SW 1271 (cell line): Measurements from ENCODE around the gene OR10A5.
"Not testable (repeated sequence)": the region's sequence is repeated elsewhere in the genome, so short reads cannot be mapped to it uniquely, and the experiment has no call there.

ENCODE experiments used
- DNase-seq, 2 experiments: peaks; one replicate each; lab custom pipeline; 2025; lab: John Stamatoyannopoulos, UW

OR10A5 gene

GRCh38 chr11:6845383-6845782 lies at the start of gene OR10A5:
OR10A5 (plus strand) TSS chr11:6845683; CDS start chr11:6845683, 0 bp downstream.
- no peak for DNase-seq

DNA sequence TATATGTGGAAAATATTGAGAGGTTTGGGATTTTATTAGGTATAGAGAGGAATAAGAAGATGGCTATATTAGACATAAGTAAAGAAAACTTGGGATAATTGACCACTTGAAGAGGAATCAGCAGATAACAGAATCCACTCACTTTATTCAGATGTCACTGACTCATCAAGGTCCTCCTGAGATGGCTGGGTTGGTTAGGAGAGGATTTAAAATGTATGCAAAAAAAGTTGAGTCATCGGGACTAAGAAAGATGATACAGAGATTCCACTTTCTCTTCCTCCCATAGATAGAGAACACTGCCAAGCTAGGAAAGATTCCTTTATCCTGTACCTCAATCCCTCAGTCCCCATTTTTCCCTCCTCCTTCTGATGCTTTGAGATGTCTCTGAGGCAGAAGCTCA lies 46.1 kb upstream of the OR10A5 start, which contains the start of gene OR6A2:
Gene OR6A2 (minus strand): TSS at position 288 of the 400 bp plus-strand sequence. CDS start 3,981 bp downstream, outside the sequence.
- no peak for DNase-seq

DNA sequence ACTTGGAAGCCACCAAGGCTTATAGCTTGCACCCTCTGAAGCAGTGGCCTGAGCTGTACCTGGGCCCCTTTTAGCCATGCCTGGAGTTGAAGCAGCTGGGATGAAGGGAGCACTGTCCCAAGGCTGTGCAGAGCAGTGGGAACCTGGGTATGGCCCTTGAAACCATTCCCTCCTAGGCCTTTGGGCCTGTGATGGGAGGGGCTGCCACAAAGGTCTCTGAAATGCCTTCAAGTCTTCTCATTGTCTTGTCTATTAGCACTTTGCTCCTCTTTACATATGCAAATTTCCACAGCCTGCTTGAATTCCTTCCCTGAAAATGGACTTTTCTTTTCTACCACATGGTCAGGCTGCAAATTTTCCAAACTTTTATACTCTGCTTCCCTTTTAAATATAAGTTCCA lies 44.4 kb upstream of the OR10A5 start:
- not testable (repeated sequence) for DNase-seq

DNA sequence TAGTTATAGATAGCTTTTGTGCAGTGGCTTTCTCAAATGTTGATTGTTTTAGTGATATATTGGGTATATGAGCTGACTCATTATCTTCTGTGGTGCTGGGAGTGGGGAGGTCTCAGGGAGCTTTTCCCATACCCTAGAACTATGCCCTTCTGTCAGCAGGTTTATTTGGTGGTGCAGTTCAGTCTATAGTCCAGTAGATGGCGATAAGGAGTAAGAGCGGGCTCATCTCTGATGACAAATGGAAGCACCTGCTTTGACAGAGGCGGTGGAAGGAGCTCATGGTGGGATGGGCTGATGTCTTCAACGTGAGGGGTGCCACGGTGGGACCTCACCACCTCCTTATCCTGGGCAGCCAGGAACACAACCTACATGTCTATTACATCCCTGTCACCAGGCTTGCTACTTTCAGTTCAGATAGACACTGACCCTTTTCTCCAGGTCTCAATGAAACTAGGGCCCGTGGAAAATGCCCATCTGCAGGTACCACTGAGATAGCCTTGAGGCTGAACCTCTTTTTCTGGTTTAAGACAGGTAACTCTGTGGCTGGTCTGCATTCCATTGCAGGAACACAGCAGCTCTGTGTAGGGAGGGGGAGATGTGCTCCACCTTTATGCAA lies 33.0 kb upstream of the OR10A5 start:
- DNase-seq: peak in 1 of 2 experiments; percentile 41

GRCh38 chr11:6813656-6814055 lies 31.8 kb upstream of the OR10A5 start:
- DNase-seq: no peak

DNA sequence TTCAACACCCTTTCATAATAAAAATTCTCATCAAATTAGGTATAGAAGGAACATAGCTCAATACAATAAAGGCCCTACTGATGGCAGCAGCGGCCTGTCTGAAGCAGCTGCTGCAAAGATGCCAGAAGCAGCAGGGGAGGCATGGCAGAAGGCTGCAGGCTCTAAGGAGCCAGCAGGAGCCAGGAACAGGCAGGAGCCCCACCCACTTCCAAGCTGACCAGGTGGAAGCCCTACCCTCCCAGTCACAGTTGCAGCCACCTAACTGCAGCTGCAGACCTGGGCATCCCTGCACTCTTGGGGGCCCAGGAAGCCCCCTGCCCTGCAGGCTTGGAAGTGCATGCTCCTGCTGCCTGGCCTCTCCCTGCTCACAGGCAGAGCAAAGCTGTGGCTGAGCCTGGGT lies 27.8 kb upstream of the OR10A5 start:
- DNase-seq: no peak

DNA sequence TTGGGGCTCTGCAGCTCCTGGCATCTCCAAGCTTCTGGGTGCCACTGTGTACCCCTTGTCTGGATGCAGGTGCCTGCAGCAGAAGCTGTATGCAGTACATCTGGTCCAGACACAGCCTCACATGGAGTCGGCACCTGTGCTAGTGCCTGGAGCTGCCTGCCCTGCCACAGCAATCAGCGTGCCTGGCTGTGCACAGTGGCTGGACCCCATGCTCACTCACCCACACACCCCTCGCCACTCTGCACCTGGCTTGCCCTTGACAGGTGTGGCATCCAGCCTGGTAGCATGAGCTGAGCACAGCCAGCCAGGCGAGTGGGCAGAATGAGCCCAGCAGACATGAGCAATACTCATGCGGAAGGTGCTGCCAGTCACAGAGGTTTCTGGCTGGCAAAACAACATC lies 26.5 kb upstream of the OR10A5 start:
- DNase-seq: no peak

DNA sequence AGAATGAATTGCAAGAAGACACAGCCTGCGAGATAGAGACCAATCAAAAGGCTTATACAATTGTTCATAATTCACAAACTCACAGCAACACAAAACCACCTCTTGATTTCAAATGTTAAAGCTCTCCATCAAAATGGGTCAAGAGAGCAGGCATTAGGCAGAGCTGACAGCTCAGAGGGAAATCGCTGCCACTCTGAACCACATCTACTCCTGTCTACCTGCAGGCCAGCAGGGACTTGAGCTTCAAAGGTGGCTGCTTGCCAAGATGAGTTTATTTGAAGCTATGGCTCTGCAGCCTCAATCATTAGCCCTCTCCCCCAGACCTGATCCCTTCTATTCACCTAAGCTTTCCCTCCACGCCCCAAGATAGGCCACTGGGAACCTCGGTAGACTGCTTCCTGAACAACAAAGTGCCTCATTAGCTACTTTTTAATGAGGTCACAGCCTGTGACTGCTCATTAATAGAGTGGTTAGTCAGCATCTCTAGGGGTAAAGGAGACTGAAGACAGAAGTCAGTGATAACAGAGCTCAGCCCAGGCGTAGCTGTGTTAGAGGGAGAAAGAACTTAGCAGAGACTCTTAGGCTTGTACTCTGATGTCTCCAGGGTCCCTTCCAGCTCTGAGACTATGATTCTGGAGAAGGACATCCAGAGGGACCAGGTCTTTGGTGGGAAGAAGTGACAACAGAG lies 21.2 kb upstream of the OR10A5 start:
- DNase-seq: no peak

DNA sequence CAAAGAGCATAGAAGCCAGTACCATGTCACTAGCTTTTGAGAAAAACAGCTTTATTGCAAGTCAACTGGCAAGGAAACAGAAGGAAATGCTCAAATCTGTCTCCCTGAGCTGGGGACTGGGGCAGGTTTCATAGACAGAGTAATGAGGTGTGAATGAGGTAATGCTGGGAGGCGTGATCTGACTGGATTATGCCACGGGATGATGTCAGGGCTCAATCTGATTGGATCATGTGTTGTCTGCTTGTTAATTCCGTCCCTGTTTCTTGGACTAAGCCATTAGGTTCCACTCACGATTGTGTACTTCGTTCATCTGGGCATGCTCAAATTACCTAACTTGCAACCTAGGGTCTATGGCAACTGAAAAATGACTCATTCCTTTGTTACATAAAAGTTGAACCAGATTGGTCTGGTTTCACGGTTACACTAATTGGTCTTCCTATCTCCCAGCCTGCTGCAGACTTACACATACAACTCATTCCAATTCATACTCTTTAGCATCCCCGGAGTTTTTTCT lies 20.2 kb upstream of the OR10A5 start:
- no peak for DNase-seq

DNA sequence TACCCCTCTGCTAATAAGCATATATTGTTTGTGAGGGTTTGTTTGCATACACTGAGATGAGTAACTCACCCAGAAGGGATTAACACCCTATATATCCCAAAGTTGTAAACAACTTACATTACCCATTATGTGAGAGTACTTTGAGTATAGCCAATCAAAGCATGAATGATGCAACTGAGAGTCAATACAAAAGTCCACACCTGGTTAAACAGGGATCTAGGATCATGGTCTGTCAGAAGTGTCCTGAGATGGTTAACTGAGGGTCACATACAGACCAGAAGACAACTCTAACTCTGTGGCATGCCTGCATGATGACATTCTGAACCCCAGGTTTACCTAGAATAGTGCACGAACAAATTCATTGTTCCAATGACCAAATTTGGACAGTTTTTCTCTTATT lies 17.4 kb upstream of the OR10A5 start:
- no peak for DNase-seq

DNA sequence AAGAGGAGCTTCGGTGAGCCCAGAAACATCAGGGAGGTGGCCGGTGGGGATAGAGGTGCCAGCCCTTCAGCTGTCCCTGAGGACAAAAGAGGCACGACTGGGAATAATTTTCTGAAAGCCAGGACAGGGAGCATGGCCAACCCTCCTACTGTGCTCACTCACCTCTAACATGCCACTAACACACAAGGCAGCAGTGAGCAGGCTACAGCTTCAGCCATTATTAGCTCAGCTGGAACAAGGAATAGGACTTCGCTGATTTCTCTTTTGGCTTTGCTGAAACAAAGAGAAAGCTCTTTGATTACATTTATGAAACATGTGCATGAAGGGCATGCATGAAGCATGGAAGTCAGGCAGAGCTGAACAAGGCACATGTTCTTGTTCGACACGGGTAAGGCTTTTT lies 12.1 kb upstream of the OR10A5 start:
- DNase-seq: no peak

DNA sequence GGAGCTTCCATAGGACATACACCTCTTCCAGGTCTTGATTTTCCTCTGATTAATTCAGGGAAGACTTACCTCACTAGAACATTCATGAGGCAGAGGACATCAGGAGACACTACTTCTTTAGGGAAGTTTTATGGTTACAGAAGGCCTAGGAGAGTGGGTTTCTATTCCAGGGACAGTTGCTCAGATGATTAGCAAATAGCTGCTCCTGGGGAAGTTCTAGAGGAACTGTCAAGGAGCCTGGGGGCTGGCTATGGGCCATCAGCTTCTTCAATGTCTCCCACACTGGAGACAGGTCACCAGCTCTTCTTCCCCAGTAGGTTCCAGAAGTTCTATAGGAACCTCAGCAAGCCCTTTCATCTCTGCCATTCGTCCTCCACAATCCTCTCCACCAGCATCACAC lies 11.5 kb upstream of the OR10A5 start:
- no peak for DNase-seq

- no peak for DNase-seq
These were observed 3.8 kb upstream of the OR10A5 start for GRCh38 chr11:6841694-6842093.

DNA sequence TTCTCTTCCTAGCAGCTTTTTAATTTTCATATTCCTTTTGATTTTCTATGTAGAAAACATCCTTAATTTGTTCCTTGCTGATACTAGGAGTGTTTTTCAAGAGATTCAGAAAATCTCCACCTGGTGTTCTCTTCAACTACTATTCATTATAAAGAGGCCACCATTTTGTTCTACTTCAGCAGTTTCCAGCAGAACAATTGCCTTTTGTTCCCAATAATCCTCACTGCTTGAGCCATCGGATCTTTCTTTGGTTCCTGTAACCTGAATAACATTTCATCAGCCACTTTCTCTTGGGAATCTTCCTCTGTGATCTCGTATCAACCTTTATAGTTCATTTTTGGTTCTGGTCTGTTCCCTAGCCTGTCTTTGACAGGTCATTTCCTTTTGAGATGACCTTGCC lies 1.8 kb upstream of the OR10A5 start:
- DNase-seq: no peak

GRCh38 chr11:6844356-6844755 lies 1.1 kb upstream of the OR10A5 start:
- DNase-seq: no peak

DNA sequence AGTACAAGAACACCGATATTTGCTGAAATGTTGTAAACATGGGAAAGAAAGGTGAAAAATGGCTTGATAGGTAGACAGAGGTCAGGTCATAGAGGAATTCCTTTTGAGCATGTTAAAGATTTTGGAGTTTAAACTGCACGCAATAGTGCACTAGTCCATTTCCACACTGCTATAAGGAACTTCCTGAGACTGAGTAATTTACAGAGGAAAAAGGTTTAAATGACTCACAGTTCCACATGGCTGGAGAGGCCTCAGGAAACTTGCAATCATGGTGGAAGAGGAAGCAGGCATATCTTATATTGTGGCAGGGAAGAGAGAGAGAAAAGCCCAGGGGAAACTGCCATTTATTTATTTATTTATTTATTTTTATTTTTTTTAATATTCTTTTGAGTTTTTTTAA lies 5.0 kb downstream of the OR10A5 start:
- DNase-seq: no peak

DNA sequence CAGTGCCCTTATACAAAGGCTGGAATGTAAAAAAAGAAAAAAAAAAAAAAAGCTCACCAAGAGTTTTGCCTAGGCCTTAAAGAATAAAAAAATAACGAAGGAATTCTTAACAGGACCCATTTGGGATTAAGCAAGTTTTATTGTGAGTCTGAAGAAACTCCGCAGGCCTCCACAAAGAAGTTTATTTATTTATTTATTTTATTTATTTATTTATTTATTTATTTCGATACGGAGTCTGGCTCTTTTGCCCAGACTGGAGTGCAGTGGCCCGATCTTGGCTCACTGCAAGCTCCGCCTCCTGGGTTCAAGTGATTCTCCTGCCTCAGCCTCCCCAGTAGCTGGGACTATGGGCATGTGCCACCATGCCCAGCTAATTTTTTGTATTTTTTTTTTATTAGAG lies 9.3 kb downstream of the OR10A5 start:
- not testable (repeated sequence) for DNase-seq

GRCh38 chr11:6855971-6856541 lies 10.6 kb downstream of the OR10A5 start:
- no peak for DNase-seq

DNA sequence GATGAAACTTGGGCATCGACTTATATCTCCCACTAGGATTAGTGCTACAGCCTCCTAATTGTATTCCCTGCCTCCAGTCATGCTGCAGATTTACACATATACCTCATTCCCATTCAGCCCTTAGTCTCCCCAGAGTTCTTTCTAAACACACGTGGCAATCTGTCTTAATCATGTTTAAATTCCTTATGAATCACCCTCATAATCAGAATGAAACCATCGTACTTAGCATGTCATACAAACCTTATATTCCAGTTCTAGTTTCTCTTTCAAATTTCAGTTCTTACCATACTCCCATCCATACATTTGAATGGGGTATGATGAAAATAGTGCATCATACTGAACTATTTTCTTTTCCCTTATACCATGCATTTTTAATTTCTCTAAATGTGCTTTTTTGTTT lies 11.4 kb downstream of the OR10A5 start:
- no peak for DNase-seq

GRCh38 chr11:6862961-6863360 lies 17.5 kb downstream of the OR10A5 start, which contains the start of gene OR10A2:
OR10A2 (plus strand) TSS chr11:6863057; CDS start chr11:6869755, 6,698 bp downstream.
- no peak for DNase-seq

- no peak for DNase-seq
These were observed 19.0 kb downstream of the OR10A5 start for GRCh38 chr11:6864438-6864837.

- DNase-seq: no peak
These were observed 25.8 kb downstream of the OR10A5 start for GRCh38 chr11:6871278-6871677.

DNA sequence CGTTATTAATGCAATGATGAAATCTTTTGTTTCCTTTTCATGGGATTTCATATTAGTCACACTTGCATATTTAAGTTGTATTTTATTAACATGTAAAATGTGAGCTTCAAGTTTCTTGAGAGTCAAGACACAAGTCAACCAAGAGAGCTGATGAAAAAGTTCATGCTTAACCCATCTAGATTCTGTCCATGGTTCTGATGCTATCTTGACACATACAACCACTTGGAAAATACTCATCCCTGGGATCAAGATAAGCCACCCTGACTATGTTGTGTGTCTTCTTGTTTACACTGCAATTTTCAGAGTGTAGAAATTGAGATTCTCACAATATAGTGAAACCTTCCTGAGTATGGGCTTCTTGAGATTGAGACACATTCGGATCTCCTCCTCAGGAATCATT lies 30.3 kb downstream of the OR10A5 start:
- no peak for DNase-seq
